Trophoblast cell (in vitro differentiated cells and primary cell): ENCODE measurements around the gene KIAA1614.

Source experiments
- DNase-seq, 2 donors: peaks; one replicate each; pipeline ENCODE4 v3.0.0-alpha.2; 2016
- H2AFZ ChIP-seq: 2 replicates; pipeline ENCODE4 v1.6.1; 2013; ENCODE audit warnings: low read length, moderate library complexity, mild to moderate bottlenecking; ENCODE audit not compliant: insufficient read depth, poor library complexity
- H2AK5ac ChIP-seq: 2 replicates; pipeline ENCODE4 v1.6.1; 2013; ENCODE audit warnings: mild to moderate bottlenecking, low read length
- H2BK120ac ChIP-seq: 2 replicates; pipeline ENCODE4 v1.6.1; 2013; ENCODE audit warnings: low read length, mild to moderate bottlenecking, moderate library complexity; ENCODE audit not compliant: insufficient read depth, poor library complexity
- H2BK12ac ChIP-seq: 2 replicates; pipeline ENCODE4 v1.6.1; 2013; ENCODE audit warnings: mild to moderate bottlenecking, low read length, moderate library complexity
- H2BK5ac ChIP-seq: 2 replicates; pipeline ENCODE4 v1.6.1; 2013; ENCODE audit warnings: low read length, low read depth, moderate library complexity, mild to moderate bottlenecking; ENCODE audit not compliant: poor library complexity
- H3K14ac ChIP-seq: 2 replicates; pipeline ENCODE4 v1.6.1; 2013; ENCODE audit warnings: mild to moderate bottlenecking, low read length
- H3K18ac ChIP-seq: 2 replicates; pipeline ENCODE4 v1.6.1; 2013; ENCODE audit warnings: mild to moderate bottlenecking, low read length
- H3K23ac ChIP-seq: 2 replicates; pipeline ENCODE4 v1.6.1; 2013; ENCODE audit warnings: low read length
- H3K27ac ChIP-seq: 2 replicates; pipeline ENCODE4 v1.5.1; 2013; ENCODE audit warnings: low read depth, mild to moderate bottlenecking, inconsistent platforms, low read length, moderate library complexity
- H3K27me3 ChIP-seq: 2 replicates; pipeline ENCODE4 v1.6.1; 2013; ENCODE audit warnings: inconsistent platforms, mild to moderate bottlenecking, low read length, moderate library complexity; ENCODE audit not compliant: insufficient read depth
- H3K36me3 ChIP-seq, 2 experiments: 1 replicate in 1 of 2; 2 replicates in 1 of 2; pipeline ENCODE4 v1.6.1; 2013; ENCODE audit warnings: low read length in 2 of 2, mild to moderate bottlenecking in 2 of 2, moderate library complexity in 1 of 2; ENCODE audit not compliant: insufficient read depth in 2 of 2, control insufficient read depth in 1 of 2
- H3K4ac ChIP-seq: 2 replicates; pipeline ENCODE4 v1.6.1; 2013; ENCODE audit warnings: low read depth, mild to moderate bottlenecking, low read length, moderate library complexity
- H3K4me1 ChIP-seq, 2 experiments: 1 replicate in 1 of 2; 2 replicates in 1 of 2; pipeline ENCODE4 v1.6.1; 2013; ENCODE audit warnings: low read length in 2 of 2, mild to moderate bottlenecking in 2 of 2, moderate library complexity in 1 of 2; ENCODE audit not compliant: insufficient read depth in 2 of 2, control insufficient read depth in 1 of 2
- H3K4me2 ChIP-seq: 2 replicates; pipeline ENCODE4 v1.6.1; 2013; ENCODE audit warnings: inconsistent platforms, mild to moderate bottlenecking, low read length, moderate library complexity
- H3K4me3 ChIP-seq: 2 replicates; pipeline ENCODE4 v1.5.1; 2013; ENCODE audit warnings: mild to moderate bottlenecking, low read depth, low read length, inconsistent platforms
- H3K79me1 ChIP-seq: one replicate; pipeline ENCODE4 v1.6.1; 2013; ENCODE audit warnings: low read length
- H3K79me2 ChIP-seq: 2 replicates; pipeline ENCODE4 v1.6.1; 2013; ENCODE audit warnings: low read length, mild to moderate bottlenecking; ENCODE audit not compliant: control insufficient read depth, insufficient read depth, poor library complexity
- H3K9ac ChIP-seq: 2 replicates; pipeline ENCODE4 v1.6.1; 2013; ENCODE audit warnings: mild to moderate bottlenecking, low read length
- H3K9me3 ChIP-seq: 2 replicates; pipeline ENCODE4 v1.6.1; 2013; ENCODE audit warnings: low read depth, mild to moderate bottlenecking, control low read depth, inconsistent platforms, low read length; ENCODE audit not compliant: insufficient read depth
- H4K12ac ChIP-seq: 2 replicates; pipeline ENCODE4 v1.6.1; 2013; ENCODE audit warnings: low read depth, mild to moderate bottlenecking, low read length, moderate library complexity
- H4K8ac ChIP-seq: 2 replicates; pipeline ENCODE4 v1.6.1; 2013; ENCODE audit warnings: low read depth, mild to moderate bottlenecking, low read length, moderate library complexity
- H4K91ac ChIP-seq: one replicate; pipeline ENCODE4 v1.6.1; 2013; ENCODE audit warnings: low read depth, mild to moderate bottlenecking, low read length, moderate library complexity
- WGBS: extraction: QIAGEN DNeasy Blood & Tissue Kit; methylation state at CpG from one replicate; pipeline ENCODE4 v1.1.7; 2013; ENCODE audit warnings: missing lambda C conversion rate; ENCODE audit not compliant: insufficient read length, insufficient coverage; ENCODE audit errors: extremely low coverage; 5-methylcytosine and 5-hydroxymethylcytosine counted together

Gene KIAA1614

DNA sequence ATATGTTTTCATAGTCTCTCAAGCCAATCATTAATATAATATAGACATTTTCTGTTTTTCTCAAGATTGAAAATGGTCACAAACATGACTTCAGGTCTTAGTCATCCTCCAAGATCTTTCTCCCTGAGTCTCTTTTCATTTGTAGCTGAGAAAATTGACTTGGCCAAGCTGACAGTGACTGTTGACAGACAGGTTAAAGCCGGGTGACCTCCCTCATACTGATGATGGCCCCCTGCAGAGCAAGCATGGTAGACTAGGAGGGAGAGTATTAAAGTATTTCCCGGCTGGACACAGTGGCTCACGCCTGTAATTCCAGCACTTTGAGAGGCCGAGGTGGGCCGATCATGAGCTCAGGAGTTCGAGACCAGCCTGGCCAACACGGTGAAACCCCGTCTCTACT is 6.8 kb upstream of the KIAA1614 start:
- no peak overlapping the region for H3K4ac ChIP-seq
- H3K79me1 ChIP-seq: no peaks in the 10 kb centered on the region
- no peak overlapping the region for H3K4me3 ChIP-seq
- H3K4me2 ChIP-seq: no peak overlapping the region
- H3K23ac ChIP-seq: no peak overlapping the region
- H3K18ac ChIP-seq: no peak overlapping the region
- H3K14ac ChIP-seq: no peak overlapping the region
- H3K27ac ChIP-seq: no peak overlapping the region
- H3K9ac ChIP-seq: no peak overlapping the region
- DNase-seq: no peak
- no peak overlapping the region for H2BK12ac ChIP-seq
- H4K91ac ChIP-seq: no peak overlapping the region
- no peak overlapping the region for H2AK5ac ChIP-seq
- H4K12ac ChIP-seq: no peak overlapping the region
- H2AFZ ChIP-seq: no peak overlapping the region
- no peaks in the 10 kb centered on the region for H3K27me3 ChIP-seq
- H3K79me2 ChIP-seq: no peaks in the 10 kb centered on the region
- WGBS: no CpG with 5 or more reads among the region's 8 CpGs
- H4K8ac ChIP-seq: no peak overlapping the region
- peaks cover 2% of the 10 kb centered on the region for H3K9me3 ChIP-seq
- no peak overlapping the region for H2BK120ac ChIP-seq
- H2BK5ac ChIP-seq: no peak overlapping the region
- no peaks in the 10 kb centered on the region for H3K36me3 ChIP-seq
- H3K4me1 ChIP-seq: no peaks in the 10 kb centered on the region

DNA sequence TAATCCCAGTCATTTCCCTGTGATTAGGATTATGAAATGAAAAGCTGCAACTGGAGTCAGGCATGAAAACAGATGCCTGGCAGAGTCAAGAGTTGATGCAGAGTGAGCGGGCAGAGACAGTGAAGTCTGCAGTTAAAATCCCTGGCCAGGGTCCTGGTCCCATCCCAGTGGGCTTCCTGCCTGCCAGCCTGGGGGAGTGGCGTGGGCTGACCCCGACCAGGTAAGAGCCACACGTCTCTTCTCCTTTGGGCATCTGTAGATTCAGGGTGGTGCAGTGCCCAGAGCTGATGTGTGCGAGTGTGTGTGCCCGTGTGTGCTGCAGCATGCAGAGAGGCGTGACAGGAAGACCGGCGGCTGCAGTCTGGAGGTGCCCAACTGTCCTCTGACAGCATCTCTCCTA is 6.2 kb upstream of the KIAA1614 start:
- Histone ChIP-seq H3K27ac (no peak overlapping the region), H3K36me3 (no peaks in the 10 kb centered on the region), H2BK120ac (no peak overlapping the region), H3K4ac (no peak overlapping the region), H3K23ac (no peak overlapping the region), H3K4me3 (no peak overlapping the region), H2BK12ac (no peak overlapping the region), H2BK5ac (no peak overlapping the region), H3K18ac (no peak overlapping the region), H3K9me3 (peaks cover 2% of the 10 kb centered on the region), H4K12ac (no peak overlapping the region), H3K4me2 (no peak overlapping the region), H3K79me2 (no peaks in the 10 kb centered on the region), H3K27me3 (no peaks in the 10 kb centered on the region), H3K4me1 (peaks cover 1% of the 10 kb centered on the region in 2 experiments), H4K91ac (no peak overlapping the region), H3K79me1 (no peaks in the 10 kb centered on the region), H3K9ac (no peak overlapping the region), H2AFZ (no peak overlapping the region), H4K8ac (no peak overlapping the region), H2AK5ac (no peak overlapping the region), H3K14ac (no peak overlapping the region)
- no CpG with 5 or more reads among the region's 9 CpGs for WGBS
- no peak for DNase-seq

DNA sequence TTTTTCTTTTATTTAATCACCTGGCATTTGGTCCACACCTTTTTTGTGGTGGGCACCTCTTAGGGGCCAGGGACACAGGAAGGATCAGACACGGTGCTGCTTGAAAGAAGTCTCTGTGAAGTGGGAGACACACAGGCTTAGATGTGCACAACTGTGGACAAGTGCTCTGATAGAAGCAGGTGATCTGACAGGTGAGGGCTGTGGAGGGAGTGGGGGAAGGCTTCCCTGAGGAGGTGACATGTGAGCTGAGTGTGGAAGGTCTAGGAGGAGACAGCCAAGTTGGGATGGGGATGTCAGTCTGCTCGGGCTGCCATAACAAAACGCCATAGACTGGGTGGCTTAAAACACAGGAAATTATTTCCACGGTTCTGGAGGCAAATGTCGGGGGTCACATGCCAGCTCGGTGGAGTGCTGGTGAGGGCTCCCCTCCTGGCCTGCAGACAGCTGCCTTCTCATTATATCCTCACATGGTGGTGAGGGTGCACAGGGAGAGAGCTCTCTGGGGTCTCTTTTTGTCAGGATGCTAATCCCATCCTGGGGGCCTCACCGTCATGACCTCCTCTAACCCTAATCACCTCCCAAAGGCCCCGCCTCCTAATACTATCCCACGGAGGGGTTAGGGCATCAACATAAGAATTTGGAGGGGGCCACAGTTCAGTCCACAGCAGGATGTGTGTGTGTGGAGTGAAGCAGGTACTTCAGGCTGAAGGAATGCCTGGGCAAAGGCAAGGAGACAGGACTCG is 5.2 kb upstream of the KIAA1614 start:
- no peak overlapping the region for H4K91ac ChIP-seq
- no peaks in the 10 kb centered on the region for H3K36me3 ChIP-seq
- H3K23ac ChIP-seq: no peak overlapping the region
- H3K4me1 ChIP-seq: peaks cover 4 to 8% of the 10 kb centered on the region in 2 experiments
- H2BK120ac ChIP-seq: no peak overlapping the region
- DNase-seq: no peak
- H2AK5ac ChIP-seq: no peak overlapping the region
- no peak overlapping the region for H3K9ac ChIP-seq
- H3K4me3 ChIP-seq: no peak overlapping the region
- no peak overlapping the region for H4K8ac ChIP-seq
- H3K14ac ChIP-seq: no peak overlapping the region
- peaks cover 4% of the 10 kb centered on the region for H3K79me1 ChIP-seq
- no peak overlapping the region for H2BK5ac ChIP-seq
- no peak overlapping the region for H3K27ac ChIP-seq
- H3K18ac ChIP-seq: no peak overlapping the region
- H3K27me3 ChIP-seq: peaks cover 6% of the 10 kb centered on the region
- H3K79me2 ChIP-seq: no peaks in the 10 kb centered on the region
- no CpG with 5 or more reads among the region's 10 CpGs for WGBS
- peaks cover 2% of the 10 kb centered on the region for H3K9me3 ChIP-seq
- no peak overlapping the region for H4K12ac ChIP-seq
- no peak overlapping the region for H2BK12ac ChIP-seq
- no peak overlapping the region for H2AFZ ChIP-seq
- no peak overlapping the region for H3K4me2 ChIP-seq
- H3K4ac ChIP-seq: no peak overlapping the region

- no peak for DNase-seq
- Histone ChIP-seq H3K23ac (no peak overlapping the region), H3K79me1 (peaks cover 8% of the 10 kb centered on the region), H3K4me1 (peaks cover 4 to 8% of the 10 kb centered on the region in 2 experiments), H2AFZ (no peak overlapping the region), H3K4me2 (no peak overlapping the region), H3K14ac (no peak overlapping the region), H4K12ac (no peak overlapping the region), H3K9ac (no peak overlapping the region), H3K27ac (no peak overlapping the region), H3K4me3 (no peak overlapping the region), H4K8ac (no peak overlapping the region), H2BK12ac (no peak overlapping the region), H3K4ac (no peak overlapping the region), H3K18ac (no peak overlapping the region), H3K27me3 (peaks cover 13% of the 10 kb centered on the region), H2BK120ac (no peak overlapping the region), H3K36me3 (no peaks in the 10 kb centered on the region), H4K91ac (no peak overlapping the region), H3K9me3 (peaks cover 2% of the 10 kb centered on the region), H2AK5ac (no peak overlapping the region), H2BK5ac (no peak overlapping the region), H3K79me2 (no peaks in the 10 kb centered on the region)
- no CpG with 5 or more reads among the region's 15 CpGs for WGBS
Measured at GRCh38 chr1:180908074-180908765, 4.5 kb upstream of the KIAA1614 start.
